ENCODE data around the gene C2orf72.

GRCh38 chr2:231062776-231063175 is 25.5 kb downstream of the C2orf72 start:
- TF ChIP-seq CTCF (IDR thresholded peaks at IDR 0.05) (no peak), POLR2A (IDR thresholded peaks at IDR 0.05) (no peak)

All from uterus (tissue), 2 donors.